Thyroid gland (tissue), 4 donors: Measurements from ENCODE around the gene DISC1.

Experiments
- POLR2A ChIP-seq, 2 donors: fragments of 450-650 bp; IDR thresholded peaks; one replicate each; pipeline ENCODE4 v1.6.1; 2017; ENCODE audit warnings: antibody characterized with exemption in 2 of 2, mild to moderate bottlenecking in 2 of 2, moderate library complexity in 1 of 2
- TF ChIP-seq, protein P1 (sequence below), 6 experiments: fragments of 200-600 bp in 3 of 6; fragments of 450-650 bp in 3 of 6; sonication (generic) in 3 of 6; IDR thresholded peaks; one replicate each; pipeline ENCODE4 v1.5.1; 2016 to 2019; ENCODE audit warnings: antibody characterized with exemption in 6 of 6, mild to moderate bottlenecking in 2 of 6, inconsistent platforms in 1 of 6, moderate library complexity in 1 of 6

DNA sequence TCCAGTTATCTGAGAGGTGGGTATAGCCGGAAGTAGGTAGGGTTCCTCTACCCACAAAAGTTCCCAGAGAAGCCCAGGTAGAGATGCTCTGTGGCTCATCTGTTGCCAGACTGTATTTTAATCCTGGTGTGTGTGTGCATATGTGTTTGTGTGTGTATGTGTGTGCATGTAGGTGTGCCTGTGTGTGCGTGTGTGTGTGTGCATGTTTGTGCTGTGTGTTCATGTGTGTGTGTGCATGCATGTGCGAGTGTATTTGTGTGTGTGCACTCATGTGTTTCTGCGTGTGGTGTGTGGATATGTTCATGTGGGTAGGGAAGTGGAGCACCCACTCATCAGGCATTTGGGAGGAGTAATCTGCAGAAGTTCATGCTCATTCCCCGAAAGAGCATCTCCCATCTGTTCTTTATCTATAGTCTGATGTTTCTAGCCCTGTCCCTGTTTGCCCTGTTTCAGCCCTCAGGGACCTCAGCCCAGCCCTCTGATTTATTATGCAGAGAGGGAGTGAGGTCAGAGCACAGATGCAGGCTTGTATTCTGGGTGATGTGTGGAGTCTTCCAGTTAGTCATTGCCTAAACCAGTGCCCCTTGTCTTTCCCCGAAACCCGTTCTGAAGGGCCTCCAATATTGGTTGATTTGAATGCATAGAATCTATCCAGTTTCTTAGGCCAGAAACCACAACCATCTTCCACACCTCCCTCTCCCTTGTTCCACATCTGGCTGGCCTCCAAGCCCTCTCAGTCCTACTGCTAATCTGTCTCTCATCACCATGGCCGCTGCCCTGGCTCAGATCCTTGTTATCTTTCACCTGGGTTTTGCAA lies 69.1 kb downstream of the DISC1 start:
- TF ChIP-seq, protein P1, sequence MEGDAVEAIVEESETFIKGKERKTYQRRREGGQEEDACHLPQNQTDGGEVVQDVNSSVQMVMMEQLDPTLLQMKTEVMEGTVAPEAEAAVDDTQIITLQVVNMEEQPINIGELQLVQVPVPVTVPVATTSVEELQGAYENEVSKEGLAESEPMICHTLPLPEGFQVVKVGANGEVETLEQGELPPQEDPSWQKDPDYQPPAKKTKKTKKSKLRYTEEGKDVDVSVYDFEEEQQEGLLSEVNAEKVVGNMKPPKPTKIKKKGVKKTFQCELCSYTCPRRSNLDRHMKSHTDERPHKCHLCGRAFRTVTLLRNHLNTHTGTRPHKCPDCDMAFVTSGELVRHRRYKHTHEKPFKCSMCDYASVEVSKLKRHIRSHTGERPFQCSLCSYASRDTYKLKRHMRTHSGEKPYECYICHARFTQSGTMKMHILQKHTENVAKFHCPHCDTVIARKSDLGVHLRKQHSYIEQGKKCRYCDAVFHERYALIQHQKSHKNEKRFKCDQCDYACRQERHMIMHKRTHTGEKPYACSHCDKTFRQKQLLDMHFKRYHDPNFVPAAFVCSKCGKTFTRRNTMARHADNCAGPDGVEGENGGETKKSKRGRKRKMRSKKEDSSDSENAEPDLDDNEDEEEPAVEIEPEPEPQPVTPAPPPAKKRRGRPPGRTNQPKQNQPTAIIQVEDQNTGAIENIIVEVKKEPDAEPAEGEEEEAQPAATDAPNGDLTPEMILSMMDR (IDR thresholded peaks at IDR 0.05) = no peak
- TF ChIP-seq POLR2A (IDR thresholded peaks at IDR 0.05) = no peak
